ENCODE measurements around the gene LY6G6D.
"Not testable (repeated sequence)": the region's sequence is repeated elsewhere in the genome, so short reads cannot be mapped to it uniquely, and the experiment has no call there.

LY6G6D gene

DNA sequence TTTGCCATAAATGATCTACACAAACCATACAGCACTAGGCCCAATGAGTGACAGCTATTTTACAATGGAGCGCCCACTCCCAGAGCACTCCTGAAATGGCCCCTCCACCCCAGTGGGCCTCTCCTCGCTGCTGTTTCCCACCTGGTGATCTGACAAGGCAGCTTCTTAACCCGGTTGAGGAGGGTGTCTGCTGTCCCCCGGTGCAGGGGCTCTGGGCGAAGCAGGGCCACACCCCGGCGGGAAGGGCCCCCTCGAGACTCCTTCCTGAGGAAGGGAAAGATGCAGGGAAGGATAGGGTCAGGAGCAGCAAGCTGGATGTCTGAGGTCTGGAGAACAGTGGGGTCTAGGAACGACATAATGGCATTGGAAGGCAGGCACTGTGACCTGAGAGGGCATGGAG lies 22.3 kb upstream of the LY6G6D start:
- DNase-seq: no peak

DNA sequence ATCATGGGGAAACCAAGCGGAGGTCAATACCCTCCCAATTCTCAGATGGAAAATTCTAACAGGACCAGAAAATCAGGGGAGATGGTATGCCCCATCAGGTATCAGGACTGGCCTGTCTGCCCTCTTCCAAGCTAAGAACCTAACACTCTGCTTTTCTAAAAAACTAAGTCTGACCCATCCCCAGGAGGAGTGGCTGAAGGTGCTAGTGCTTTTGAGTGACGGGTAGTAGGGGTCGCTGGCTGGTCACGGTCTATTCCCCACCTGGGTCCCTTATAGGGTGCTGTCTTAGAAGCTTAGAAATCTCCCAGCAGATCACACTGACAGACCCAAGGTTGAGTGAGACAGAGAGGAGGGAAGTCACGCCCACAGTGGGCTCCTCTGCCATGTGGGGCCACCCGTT lies 21.6 kb upstream of the LY6G6D start:
- DNase-seq: no peak

DNA sequence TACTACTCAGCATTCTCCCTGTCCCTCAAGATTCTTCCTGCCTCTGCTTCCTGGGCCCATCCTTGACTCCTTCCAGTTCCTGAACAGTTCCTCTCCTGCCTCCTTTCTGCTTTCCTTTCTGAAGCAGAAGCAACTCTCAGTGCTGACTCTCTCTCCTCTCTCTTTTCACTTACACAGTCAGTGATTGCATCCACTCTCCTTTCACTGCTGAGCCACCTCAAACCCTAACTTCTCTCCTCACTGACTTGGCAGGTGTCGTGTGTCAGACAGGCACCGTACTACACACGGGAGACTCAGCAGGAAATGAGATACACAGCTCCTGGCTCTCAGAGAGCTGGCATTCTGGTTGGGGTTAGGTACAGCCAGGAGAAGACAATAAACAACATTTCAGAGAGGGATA lies 17.6 kb upstream of the LY6G6D start:
- no peak for DNase-seq

DNA sequence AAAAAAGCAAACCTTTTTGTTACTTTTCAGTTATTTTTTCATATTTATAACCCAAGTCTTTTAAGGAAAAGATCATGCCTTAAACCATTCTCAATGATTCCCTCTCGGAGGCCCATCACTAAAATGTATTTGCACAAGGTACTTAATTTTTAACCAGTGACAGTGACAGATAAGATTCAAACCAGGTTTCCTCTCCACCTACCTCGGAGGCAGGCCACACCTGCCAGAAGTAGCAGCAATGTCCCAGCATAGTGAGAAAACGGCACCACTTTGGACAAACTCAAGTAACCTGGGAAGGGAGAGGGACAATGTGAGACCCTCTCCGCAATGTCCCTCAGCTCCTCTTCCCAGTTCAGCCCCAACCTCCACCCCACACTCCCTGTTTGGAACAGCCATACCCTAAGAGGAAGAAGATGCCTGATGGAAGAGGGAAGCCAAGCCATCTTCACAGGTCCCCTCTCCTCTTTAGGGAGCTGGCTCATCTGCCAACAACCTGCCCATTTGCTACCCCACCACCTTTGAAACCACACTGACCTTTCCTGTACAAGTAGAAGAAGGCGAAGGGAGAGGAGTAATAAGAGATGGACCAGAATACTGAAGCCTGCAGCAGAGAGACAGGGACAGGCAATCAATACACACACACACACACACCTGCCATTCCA lies 14.3 kb upstream of the LY6G6D start:
- no peak for DNase-seq

DNA sequence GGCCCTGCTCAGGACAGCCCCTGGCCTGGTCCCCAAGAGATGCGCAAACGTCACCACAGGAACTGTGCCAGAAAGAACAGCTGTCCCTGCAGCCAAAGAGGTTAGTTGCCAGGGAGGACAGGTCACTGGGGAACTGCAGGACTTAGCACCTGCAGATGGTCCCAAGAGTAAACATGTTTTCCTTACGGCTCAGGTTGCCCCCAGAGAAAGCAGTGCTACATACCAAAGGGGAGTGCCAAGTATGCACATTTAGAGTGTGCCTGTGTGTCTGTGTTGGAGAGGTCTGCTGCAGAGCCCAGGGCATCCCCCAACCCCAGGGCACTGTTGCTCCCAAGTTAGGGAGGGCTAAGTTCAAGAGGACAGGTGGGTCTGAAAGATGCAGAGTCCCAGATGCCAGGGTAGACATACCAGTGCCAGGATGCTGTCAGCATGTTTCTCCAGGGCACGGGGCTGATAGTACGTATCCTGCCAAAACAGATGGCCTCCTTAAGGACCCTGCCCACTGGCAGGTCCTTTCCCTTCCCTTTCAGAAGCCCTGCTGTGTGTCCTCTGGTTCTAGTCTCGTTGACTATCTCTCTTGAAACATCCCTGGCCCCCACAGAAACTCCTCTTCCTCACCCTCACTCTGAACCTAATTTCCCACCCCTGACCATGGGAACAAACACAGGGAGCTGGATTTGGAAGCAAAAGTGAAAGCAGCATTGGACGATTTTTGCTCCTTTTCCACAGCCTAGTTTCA lies 13.3 kb upstream of the LY6G6D start:
- no peak for DNase-seq

DNA sequence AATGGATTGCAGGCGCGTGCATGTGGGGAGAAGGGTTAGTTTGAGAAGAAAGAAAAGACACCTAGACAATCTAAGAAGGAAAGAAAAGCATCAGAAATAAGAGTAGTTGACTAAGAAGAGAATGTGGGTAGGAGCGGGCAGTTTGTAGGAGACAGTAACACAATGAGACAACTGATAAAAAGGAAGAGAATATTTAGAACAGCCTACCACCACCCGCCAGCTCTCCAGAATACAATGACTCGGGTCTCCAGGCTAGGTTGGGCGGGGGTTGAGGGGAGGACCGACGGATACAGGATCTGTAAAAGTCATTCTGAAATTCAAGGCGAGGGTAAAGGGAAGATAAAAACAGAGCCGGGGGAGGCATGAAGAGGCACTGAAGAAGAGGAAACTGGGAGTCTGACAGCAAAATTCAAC lies 12.7 kb upstream of the LY6G6D start:
- no peak for DNase-seq

DNA sequence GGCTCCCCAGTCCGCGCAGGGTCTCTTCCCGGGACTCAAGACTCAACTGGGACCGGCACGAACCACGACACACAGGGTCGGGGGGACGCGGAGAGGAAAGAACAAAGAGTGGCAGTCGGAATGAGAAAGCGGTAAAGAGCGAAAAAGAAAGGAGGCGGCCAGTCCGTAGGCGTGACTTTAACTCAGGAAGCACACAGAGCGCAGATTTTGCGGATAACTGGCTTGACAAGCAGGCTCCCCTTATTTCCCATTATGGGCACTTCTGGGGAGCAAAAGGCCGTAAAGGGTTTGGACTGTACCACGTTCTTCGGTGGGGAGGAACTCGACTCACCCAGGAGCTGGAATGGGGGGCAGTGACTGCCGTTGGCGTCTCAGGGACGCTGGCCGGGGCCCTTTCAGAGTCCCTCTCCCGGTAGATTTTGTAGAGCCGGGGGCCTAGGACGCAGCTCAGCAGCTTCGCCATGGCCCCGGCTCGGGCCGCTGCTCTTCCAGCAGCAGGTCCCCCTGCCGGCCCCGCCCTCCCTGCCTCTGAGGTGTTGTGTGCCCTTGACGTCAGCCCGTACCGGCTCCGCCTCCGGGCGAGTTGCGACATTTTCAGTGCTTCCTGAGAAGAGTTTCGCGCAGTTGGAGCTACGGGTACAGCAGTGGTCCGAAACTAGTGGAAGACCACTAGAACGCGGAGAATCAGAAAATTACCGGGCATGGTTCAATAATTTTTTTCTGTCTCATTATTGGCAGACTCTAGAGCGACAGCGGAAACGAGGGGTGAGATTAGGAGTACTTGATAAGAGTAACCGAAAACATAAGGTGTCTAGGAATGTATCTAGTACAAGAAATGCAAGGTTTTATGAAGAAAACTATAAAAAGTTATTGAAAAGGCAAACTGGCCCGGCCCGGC lies 12.1 kb upstream of the LY6G6D start, which contains the start of gene ABHD16A:
Gene ABHD16A (minus strand): TSS at position 506 of the 898 bp plus-strand sequence. CDS start 43 bp downstream, at position 463.
- DNase-seq: peak; percentile 97

DNA sequence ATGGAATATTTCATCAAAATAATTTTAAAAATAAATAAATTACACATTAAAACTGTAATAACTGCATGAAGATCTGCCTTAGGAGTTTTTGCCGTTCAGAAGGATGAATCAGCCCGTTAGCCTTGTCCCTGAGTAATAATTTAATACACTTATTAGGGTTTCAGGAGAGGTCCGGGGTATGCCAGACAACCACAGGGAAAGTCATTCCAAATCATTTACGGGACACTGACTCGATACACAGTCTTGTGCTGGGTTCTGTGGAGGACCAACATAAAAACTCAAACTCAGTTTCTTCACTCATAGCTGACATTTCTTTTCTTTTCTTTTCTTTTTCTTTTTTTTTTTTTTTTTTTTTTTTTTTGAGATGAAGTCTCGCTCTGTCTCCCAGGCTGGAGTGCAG lies 9.2 kb upstream of the LY6G6D start:
- no peak for DNase-seq

DNA sequence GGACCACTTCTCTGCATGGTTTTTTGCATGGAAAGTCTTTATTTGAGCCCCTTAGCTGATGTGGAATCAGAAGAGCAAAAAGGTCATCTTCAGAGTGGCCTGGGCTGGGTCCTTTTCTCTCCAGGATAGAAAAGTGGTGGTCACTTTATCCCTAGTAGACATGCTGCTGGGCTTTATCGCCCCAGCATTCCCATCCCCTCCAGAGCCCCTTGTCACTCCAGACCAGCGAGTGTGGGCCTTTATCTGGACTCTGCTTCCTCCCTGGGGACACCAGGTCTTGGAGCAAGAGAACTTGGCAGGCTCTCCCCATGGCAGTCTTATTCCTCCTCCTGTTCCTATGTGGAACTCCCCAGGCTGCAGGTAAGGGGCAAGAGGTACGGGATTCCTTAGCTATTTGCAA lies 8.5 kb upstream of the LY6G6D start, which contains the start of gene LY6G6F:
Gene LY6G6F (plus strand): TSS at position 268 of the 400 bp plus-strand sequence. CDS start 41 bp downstream, at position 309.
- no peak for DNase-seq

DNA sequence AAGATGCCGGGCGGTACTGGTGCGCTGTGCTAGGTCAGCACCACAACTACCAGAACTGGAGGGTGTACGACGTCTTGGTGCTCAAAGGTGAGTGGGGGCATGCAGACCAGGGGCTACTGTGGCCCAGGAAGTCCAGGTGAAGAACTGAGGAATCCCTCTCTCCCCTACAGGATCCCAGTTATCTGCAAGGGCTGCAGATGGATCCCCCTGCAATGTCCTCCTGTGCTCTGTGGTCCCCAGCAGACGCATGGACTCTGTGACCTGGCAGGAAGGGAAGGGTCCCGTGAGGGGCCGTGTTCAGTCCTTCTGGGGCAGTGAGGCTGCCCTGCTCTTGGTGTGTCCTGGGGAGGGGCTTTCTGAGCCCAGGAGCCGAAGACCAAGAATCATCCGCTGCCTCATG lies 7.4 kb upstream of the LY6G6D start:
- DNase-seq: no peak

DNA sequence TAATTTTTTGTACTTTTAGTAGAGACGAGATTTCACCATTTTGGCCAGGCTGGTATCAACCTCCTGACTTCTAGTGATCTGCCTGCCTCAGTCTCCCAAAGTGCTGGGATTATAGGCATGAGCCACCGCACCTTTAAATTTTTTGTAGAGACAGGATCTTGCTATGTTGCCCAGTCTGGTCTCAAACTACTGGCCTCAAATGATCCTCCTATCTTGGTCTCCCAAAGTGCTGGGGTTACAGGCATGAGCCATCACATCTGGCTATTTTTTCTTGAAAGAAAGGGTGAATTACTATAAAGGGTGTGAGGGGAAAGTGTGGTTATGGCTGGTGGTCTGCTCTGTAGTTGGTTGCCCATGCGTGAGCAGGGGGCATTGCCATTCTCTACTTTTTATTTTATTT lies 6.9 kb upstream of the LY6G6D start:
- no peak for DNase-seq

DNA sequence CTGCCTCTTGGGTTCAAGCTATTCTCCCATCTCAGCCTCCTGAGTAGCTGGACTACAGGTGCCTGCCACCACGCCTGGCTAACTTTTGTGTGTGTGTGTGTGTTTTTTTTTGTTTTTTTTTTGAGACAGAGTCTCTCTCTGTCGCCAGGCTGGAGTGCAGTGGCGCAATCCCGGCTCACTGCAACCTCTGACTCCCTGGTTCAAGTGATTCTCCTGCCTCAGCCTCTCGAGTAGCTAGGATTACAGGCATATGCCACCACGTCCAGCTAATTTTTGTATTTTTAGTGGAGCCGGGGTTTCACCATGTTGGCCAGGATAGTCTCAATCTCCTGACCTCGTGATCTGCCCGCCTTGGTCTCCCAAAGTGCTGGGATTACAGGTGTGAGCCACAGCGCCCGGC lies 6.0 kb upstream of the LY6G6D start:
- DNase-seq: not testable (repeated sequence)

DNA sequence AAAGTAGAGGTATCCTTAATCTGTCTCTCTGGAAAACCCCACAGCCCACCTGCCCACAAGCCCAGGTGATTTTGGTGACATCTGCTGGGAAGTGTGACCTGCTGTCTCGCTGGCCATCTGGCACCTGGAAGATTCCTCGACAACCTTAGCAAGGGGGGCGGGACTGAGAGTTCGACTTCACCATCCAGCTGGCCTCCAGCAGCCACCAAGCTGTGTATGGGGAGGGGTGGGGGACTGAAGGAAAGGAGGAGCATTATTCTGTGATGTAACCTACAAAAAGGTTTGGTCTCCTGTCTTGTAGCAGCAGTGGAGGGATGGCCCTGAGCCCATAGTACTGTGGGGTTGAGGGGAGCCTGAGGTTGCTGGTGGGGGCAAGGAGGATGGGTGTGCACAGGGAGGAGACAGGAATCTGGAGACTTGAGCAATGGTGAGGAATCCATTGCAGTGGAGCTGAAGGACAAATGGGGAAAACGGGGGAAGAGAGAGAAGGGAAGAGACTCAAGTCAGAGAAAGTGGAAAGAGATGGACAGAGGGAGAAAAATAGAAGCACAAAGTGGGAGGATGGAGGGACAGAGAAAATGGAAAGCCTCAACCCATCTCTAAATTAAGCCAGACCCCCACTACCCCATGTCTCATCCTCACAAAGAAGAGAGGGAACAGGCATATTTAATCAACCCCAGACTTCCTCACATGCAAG lies 4.5 kb upstream of the LY6G6D start:
- DNase-seq: no peak

DNA sequence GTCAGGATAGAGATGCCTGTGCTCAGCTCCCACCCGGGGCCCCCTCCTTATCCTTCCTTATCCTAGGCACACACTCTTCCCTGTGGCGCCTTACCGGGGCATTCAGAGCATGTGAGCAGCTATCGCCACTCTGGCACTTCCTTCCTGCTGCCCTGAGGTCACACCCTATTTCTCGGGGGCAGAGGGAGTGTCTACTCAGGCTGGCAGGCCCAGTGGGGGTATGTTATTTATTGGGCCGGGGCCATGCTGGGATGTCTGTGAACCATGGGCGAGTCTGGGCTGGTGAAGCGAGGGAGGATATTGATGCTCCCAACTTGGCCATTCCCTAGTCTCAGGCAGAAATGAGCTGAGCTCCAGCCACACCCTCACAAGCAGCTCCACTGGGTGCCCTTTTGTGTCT lies 3.9 kb upstream of the LY6G6D start:
- no peak for DNase-seq

DNA sequence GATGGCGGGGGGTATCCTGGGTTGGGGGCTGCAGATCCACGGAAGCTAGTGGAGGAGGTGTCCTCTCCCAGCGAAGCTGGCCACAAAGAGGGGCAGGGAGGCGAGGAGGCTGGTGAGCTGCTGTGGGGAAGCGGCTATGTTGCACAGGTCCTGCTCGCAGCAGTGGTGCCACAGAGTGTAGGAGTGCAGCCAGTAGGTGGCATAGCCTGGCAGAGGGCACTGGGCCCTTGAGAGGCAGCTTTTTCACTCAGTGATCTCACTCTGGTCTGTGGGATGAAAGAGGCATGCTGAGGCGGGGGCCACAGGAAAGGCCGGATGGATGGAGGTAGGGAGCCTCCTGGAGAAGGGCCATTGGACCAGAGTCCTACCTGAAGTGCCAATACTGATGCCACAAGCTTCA lies 2.9 kb upstream of the LY6G6D start:
- no peak for DNase-seq

DNA sequence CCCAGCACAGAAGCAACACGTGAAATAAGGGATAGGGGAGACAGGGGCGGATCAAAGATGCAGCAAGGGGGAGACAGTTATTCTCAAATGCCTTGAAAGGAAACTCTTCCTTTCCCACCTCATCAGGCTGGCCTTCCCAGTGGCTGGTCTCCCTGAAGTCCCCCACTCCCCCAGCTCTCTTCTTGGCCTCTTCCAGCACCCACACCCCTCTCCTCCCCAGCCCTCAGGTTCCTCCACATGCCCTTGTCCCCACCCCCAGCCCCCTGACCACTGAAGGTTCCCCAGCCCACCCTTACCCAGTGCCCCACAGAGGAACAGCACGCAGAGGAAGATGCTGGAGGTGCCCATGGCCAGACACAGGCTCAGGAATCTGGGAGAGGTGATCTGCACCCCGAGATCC lies 1.7 kb upstream of the LY6G6D start:
- DNase-seq: no peak

DNA sequence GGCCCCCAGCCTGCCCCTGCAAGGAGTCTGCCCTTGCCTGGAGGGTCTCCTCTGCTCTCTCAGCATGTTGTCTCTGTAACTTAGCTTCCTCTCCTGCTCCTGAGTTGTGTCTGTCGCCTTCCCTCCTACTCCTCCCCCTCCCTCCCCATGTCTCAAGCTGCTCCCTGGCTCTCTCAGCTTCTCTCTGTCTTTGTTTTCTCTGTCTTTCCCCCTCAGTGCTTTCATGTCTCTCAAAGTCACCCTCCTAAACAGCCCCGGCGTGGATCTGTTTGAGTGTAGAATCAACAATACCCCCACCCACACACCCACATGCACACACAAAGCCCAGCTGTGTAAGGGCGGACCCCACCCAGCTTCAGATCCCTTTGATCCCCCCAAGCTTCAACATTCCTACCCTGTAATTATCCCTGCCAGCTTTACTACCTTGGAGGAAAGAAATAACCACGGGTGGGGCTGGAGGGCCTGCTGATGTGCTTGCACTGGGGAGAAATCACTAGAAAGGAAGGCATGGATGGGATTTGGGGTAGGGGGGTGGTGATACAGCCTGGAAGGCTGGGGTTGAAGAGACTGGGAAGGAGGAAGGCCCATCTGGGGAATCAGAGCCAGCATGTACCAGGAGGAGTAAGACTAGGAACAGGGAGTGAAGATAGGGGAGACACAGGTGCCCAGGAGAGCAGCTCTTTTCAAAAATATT lies 1.0 kb upstream of the LY6G6D start:
- DNase-seq: no peak

DNA sequence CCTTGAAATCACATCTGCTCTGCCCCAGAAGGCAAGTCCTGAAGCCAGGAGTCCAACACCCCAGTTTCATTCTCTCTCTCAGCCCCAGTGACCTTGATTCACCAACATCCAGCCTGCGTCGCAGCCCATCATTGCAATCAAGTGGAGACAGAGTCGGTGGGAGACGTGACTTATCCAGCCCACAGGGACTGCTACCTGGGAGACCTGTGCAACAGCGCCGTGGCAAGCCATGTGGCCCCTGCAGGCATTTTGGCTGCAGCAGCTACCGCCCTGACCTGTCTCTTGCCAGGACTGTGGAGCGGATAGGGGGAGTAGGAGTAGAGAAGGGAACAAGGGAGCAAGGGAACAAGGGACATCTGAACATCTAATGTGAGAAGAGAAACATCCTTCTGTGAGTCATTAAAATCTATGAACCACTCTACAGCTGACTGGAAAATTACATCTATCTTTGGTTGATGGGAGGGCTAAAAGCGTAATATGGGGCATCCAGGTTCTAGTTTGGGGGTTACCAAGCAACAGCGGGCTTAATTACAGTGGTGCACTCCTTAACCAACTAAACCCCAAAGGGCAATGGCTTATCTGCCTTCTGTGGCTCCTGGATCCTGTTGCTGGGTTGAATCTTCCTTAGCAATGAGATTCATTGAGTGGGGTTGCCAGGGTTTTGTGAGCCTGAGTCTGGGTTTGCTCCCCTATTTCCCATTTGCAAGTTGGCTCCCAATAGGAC lies 2.5 kb downstream of the LY6G6D start:
- no peak for DNase-seq

DNA sequence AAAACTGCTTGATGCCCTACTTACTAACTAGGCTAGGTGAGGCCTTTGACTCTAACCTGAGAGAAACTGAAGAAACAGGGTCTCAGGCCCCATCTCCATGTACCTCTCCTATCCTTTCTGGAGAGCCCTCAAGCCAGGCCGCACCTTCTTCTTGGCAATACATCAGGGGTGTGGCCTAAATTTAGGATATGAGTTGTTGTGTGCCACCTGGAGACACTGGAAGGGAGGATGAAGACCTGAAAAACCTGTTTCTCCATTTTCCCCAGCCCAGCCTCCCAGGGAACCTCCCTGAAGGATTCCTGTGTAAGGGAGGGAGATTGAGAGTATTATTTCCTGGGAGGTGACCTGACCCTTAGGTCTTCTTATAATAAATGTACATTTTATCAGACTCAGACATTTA lies 3.1 kb downstream of the LY6G6D start:
- DNase-seq: no peak

DNA sequence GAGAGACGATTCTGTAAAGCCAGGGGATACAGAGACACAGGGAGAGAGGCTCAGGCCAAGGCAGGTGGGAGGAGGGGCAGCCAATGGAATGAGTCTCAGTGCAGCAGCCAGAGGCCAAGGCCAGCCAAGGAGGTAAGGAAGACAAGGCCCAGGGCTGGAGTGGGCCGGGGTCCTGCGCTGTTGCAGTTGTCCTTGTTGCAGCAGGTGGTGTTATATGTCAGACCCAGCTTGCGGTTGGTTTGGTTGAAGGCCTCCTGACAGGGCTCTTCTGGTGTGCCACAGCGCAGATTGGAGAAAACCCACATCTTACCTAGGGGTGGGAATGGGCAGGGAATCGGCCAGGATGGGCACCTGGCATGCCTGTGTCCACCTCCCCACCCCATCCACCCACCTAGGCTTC lies 3.9 kb downstream of the LY6G6D start:
- DNase-seq: no peak

DNA sequence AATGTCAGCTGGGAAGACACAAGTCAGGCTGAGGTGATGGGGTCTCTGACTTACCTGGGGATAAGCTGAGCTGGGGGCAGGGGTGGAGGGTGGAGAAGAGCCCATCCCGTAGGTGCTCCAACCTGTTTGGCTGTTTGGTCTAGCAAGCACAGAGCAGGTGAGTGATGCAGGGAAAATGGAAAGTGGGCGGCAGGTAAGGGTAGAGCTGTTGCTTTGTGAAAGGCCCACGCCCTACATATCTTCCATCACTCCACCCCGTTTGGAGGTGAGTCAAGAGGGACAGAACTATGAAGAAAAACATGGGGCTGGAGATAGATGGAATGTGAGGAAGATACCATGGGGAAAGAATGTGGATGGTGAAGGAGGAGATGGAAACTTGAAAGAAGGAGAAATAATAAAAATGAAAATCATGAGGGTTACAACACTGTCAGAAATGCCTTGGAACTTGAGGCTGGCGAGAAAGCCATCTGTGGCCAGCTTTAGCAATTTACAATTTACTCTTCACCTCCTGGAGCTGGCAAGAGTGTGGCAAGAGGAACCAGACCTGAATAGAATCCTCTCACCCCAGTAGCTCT lies 5.1 kb downstream of the LY6G6D start:
- DNase-seq: no peak

Measured in activated CD4-positive, alpha-beta T cell treated with anti-CD3 and anti-CD28 coated beads, Interleukin-2, amount 50 U/mL, for 1 hour (primary cell).